ENCODE results near the gene SSRP1. TPM values are rescaled to one million over a fixed set of nuclear protein-coding genes. Genes with fewer than 3 reads are reported as not detected.

The SSRP1 gene
- total RNA-seq, 1 experiment from 2014 or later, result 399 TPM

GRCh38 chr11:57276169-57276970 lies 59.3 kb downstream of the SSRP1 start:
- TF ChIP-seq, protein P1, sequence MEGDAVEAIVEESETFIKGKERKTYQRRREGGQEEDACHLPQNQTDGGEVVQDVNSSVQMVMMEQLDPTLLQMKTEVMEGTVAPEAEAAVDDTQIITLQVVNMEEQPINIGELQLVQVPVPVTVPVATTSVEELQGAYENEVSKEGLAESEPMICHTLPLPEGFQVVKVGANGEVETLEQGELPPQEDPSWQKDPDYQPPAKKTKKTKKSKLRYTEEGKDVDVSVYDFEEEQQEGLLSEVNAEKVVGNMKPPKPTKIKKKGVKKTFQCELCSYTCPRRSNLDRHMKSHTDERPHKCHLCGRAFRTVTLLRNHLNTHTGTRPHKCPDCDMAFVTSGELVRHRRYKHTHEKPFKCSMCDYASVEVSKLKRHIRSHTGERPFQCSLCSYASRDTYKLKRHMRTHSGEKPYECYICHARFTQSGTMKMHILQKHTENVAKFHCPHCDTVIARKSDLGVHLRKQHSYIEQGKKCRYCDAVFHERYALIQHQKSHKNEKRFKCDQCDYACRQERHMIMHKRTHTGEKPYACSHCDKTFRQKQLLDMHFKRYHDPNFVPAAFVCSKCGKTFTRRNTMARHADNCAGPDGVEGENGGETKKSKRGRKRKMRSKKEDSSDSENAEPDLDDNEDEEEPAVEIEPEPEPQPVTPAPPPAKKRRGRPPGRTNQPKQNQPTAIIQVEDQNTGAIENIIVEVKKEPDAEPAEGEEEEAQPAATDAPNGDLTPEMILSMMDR (conservative IDR thresholded peaks at IDR 0.05; ENCODE audit: low read depth, low read length), result no peak
- TF ChIP-seq EZH2 (IDR thresholded peaks at IDR 0.05; ENCODE audit: borderline replicate concordance, low read depth, low read length, poor library complexity, severe bottlenecking), result no peak
- BruUV-seq (replicated peaks), result no TSS peak
- intact Hi-C loops (cut with micrococcal nuclease; ENCODE audit: unreplicated experiment), result no loop called here
- H3K27ac ChIP-seq (ENCODE audit: low read depth, low read length, poor library complexity, severe bottlenecking), result no peak overlapping the region
- H3K27me3 ChIP-seq (replicated peaks; ENCODE audit: insufficient read depth, low read depth, low read length, poor library complexity), result no peaks in the 10 kb centered on the region
- H3K9me3 ChIP-seq (ENCODE audit: low read depth, low read length, poor library complexity, severe bottlenecking), result no peaks in the 10 kb centered on the region
- CTCF ChIA-PET, result no interaction called here
- POLR2A ChIA-PET (ENCODE audit: low non-redundant PET), result no interaction called here
- no peak for DNase-seq (ENCODE audit: low spot score)
- H3K36me3 ChIP-seq (ENCODE audit: insufficient read depth, low read length, poor library complexity, severe bottlenecking), result no peaks in the 10 kb centered on the region
- no peak overlapping the region for H3K4me3 ChIP-seq (ENCODE audit: low read depth, low read length, poor library complexity, severe bottlenecking)
- peaks cover 7% of the 10 kb centered on the region for H3K4me1 ChIP-seq (ENCODE audit: insufficient read depth, low read length, poor library complexity, severe bottlenecking)

Other genes starting within 250 kb of the SSRP1 start
- 2.5 and 3.0 TPM in 2 replicates for gene LRRC55, start 153.9 kb downstream of the SSRP1 start, total RNA-seq (2021)
- 0.66 and 0.67 TPM in 2 replicates for gene APLNR, start 98.6 kb downstream of the SSRP1 start, total RNA-seq (2021)
- 80.4 and 88.8 TPM in 2 replicates for gene TNKS1BP1, start 10.9 kb downstream of the SSRP1 start, total RNA-seq (2021)
- gene P2RX3, start 2.5 kb upstream of the SSRP1 start, total RNA-seq (2021), result not detected in 2 replicates
- not detected in 2 replicates for gene PRG3, start 45.3 kb upstream of the SSRP1 start, total RNA-seq (2021)
- not detected in 2 replicates for gene PRG2, start 54.8 kb upstream of the SSRP1 start, total RNA-seq (2021)
- gene SLC43A3, start 91.2 kb upstream of the SSRP1 start, total RNA-seq (2021), result 89.1 and 142 TPM in 2 replicates
- gene RTN4RL2, start 124.6 kb upstream of the SSRP1 start, total RNA-seq (2021), result 5.2 and 7.0 TPM in 2 replicates
- gene SLC43A1, start 179.8 kb upstream of the SSRP1 start, total RNA-seq (2021), result 18.4 and 20.5 TPM in 2 replicates
- gene TIMM10, start 194.9 kb upstream of the SSRP1 start, total RNA-seq (2021), result 165 and 176 TPM in 2 replicates
- not detected in 2 replicates for gene SMTNL1, start 201.7 kb upstream of the SSRP1 start, total RNA-seq (2021)
- gene UBE2L6, start 231.8 kb upstream of the SSRP1 start, total RNA-seq (2021), result 30.4 and 38.8 TPM in 2 replicates

Measured in A673 (cell line).